H1 (cell line): ENCODE measurements around the gene RAMP2.

Source experiments
- EP300 ChIP-seq, 2 experiments: IDR thresholded peaks; 1 replicate in 1 of 2; 2 replicates in 1 of 2; pipeline ENCODE4 v1.6.1; 2011 to 2012; ENCODE audit warnings: low read depth in 2 of 2, low read length in 2 of 2, mild to moderate bottlenecking in 2 of 2, borderline replicate concordance in 1 of 2, inconsistent platforms in 1 of 2, moderate library complexity in 1 of 2
- TAF1 ChIP-seq: IDR thresholded peaks from 2 replicates; pipeline ENCODE4 v1.6.1; 2011; ENCODE audit warnings: mild to moderate bottlenecking, low read depth, low read length
- TF ChIP-seq, protein P1 (sequence below), 3 experiments: IDR thresholded peaks; 1 replicate in 2 of 3; 2 replicates in 1 of 3; pipeline versions ENCODE4 v1.5.1 to v1.6.1; 2011; ENCODE audit warnings: low read length in 3 of 3, mild to moderate bottlenecking in 3 of 3, inconsistent platforms in 2 of 3, low read depth in 1 of 3, moderate library complexity in 1 of 3; ENCODE audit not compliant: insufficient read depth in 1 of 3; ENCODE audit errors: control extremely low read depth in 1 of 3

- TF ChIP-seq TAF1 (peak; percentile 65; the same call in 1 of the 2 replicates), EP300 (IDR thresholded peaks at IDR 0.05; ENCODE audit: borderline replicate concordance in 1 of 2, low read depth in 2 of 2, low read length in 2 of 2) (no peak)
- TF ChIP-seq, protein P1, sequence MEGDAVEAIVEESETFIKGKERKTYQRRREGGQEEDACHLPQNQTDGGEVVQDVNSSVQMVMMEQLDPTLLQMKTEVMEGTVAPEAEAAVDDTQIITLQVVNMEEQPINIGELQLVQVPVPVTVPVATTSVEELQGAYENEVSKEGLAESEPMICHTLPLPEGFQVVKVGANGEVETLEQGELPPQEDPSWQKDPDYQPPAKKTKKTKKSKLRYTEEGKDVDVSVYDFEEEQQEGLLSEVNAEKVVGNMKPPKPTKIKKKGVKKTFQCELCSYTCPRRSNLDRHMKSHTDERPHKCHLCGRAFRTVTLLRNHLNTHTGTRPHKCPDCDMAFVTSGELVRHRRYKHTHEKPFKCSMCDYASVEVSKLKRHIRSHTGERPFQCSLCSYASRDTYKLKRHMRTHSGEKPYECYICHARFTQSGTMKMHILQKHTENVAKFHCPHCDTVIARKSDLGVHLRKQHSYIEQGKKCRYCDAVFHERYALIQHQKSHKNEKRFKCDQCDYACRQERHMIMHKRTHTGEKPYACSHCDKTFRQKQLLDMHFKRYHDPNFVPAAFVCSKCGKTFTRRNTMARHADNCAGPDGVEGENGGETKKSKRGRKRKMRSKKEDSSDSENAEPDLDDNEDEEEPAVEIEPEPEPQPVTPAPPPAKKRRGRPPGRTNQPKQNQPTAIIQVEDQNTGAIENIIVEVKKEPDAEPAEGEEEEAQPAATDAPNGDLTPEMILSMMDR (IDR thresholded peaks at IDR 0.05; ENCODE audit: control extremely low read depth in 1 of 3, insufficient read depth in 1 of 3, low read depth in 1 of 3, low read length in 3 of 3): no peak
Measured at GRCh38 chr17:42798383-42799380, 37.7 kb downstream of the RAMP2 start, which contains the start of the genes CNTD1 and COA3.
